Sigmoid colon (tissue), 7 donors: ENCODE results near the gene OR11A1. TPM values are rescaled to one million over a fixed set of nuclear protein-coding genes. Genes with fewer than 3 reads are reported as not detected.

ENCODE experiments used
- DNase-seq: peaks from one replicate; pipeline ENCODE4 v3.0.0-alpha.2; 2019
- H3K27ac ChIP-seq, 4 donors: fragments of 200-600 bp; sonication (generic); one replicate each; pipeline ENCODE4 v1.5.1; 2016 to 2019; ENCODE audit warnings: mild to moderate bottlenecking in 1 of 4
- H3K27me3 ChIP-seq, 3 donors: fragments of 200-600 bp; sonication (generic); one replicate each; pipeline ENCODE4 v1.5.1; 2019; ENCODE audit warnings: mild to moderate bottlenecking in 1 of 3
- H3K36me3 ChIP-seq, 4 donors: fragments of 200-600 bp; sonication (generic); one replicate each; pipeline ENCODE4 v1.5.1; 2016 to 2019
- H3K4me1 ChIP-seq, 4 donors: fragments of 200-600 bp; sonication (generic); one replicate each; pipeline ENCODE4 v1.5.1; 2017 to 2019
- H3K4me3 ChIP-seq, 4 donors: fragments of 200-600 bp; sonication (generic); one replicate each; pipeline ENCODE4 v1.5.1; 2017 to 2019; ENCODE audit warnings: mild to moderate bottlenecking in 2 of 4, moderate library complexity in 1 of 4
- H3K9me3 ChIP-seq, 4 donors: fragments of 200-600 bp in 3 of 4; sonication (generic) in 3 of 4; one replicate each; pipeline versions ENCODE4 v1.5.1 to v1.6.1; 2013 to 2019
- CTCF ChIP-seq, 4 experiments: fragments of 450-650 bp in 3 of 4; fragments of 200-600 bp in 1 of 4; IDR thresholded peaks; one replicate each; pipeline ENCODE4 v1.5.1; 2016 to 2019; ENCODE audit warnings: antibody characterized with exemption in 4 of 4, mild to moderate bottlenecking in 3 of 4, moderate library complexity in 2 of 4
- EP300 ChIP-seq, 4 donors: sonication (generic); formaldehyde crosslinking; IDR thresholded peaks; one replicate each; pipeline ENCODE4 v1.6.1; 2017; ENCODE audit warnings: antibody characterized with exemption in 4 of 4
- POLR2A ChIP-seq, 2 donors: fragments of 450-650 bp; IDR thresholded peaks; one replicate each; pipeline ENCODE4 v1.6.1; 2016; ENCODE audit warnings: antibody characterized with exemption in 2 of 2, mild to moderate bottlenecking in 2 of 2, moderate library complexity in 2 of 2
- POLR2AphosphoS5 ChIP-seq, 4 donors: sonication (generic); formaldehyde crosslinking; IDR thresholded peaks; one replicate each; pipeline ENCODE4 v1.6.1; 2017; ENCODE audit warnings: antibody characterized with exemption in 4 of 4
- intact Hi-C: fragments of 100-400 bp; cut with DNase I; formaldehyde crosslinking; loops from one replicate; pipeline ENCODE4 v1.15.1; 2023
- polyA plus RNA-seq, 3 donors: library from polyadenylated mRNA; stranded (reverse); fragments of 200-250 nt; gene quantifications; one replicate each; pipeline ENCODE4 v1.2.3, GENCODE V29; 2013
- total RNA-seq, 4 donors: library from RNA; depleted of rRNA; stranded (reverse); fragments of >200 nt; gene quantifications; one replicate each; pipeline ENCODE4 v1.1.0, GENCODE V29; 2016
- donor health status: healthy with polysubstance abuse.
- donor health status: Bipolar disorder and iron deficiency.
- donor health status: healthy.

OR11A1 gene
- total and polyA plus RNA-seq, 7 donors = not detected

DNA sequence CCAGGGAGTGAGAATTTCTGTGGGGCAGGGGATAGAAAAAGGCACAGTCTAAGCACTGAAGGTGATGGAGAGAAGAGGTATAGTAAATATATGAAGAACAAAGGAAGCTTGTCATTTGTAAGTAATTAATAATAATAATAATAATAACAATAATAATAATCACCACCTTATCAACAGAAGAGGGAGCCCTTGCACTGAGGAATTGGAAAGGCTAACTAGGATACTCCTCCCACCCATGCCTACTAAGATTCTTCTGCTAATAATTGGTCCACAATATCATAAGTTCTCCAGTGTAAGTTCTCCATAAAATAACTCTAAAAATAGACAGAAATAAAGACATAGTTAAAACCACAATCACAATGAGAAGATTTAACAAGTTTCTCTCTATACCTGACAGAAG, 80.9 kb downstream of the OR11A1 start:
- Histone ChIP-seq H3K9me3 (peaks cover 0 to 2% (median 0%) of the 10 kb centered on the region in 4 donors), H3K27ac (no peak overlapping the region), H3K36me3 (no peaks in the 10 kb centered on the region), H3K4me3 (no peak overlapping the region), H3K4me1 (no peaks in the 10 kb centered on the region), H3K27me3 (no peaks in the 10 kb centered on the region)
- no peak for DNase-seq
- intact Hi-C loops = no loop called here
- TF ChIP-seq POLR2AphosphoS5 (IDR thresholded peaks at IDR 0.05) = no peak
- no peak for TF ChIP-seq EP300 (IDR thresholded peaks at IDR 0.05)
- TF ChIP-seq POLR2A (IDR thresholded peaks at IDR 0.05) = no peak
- TF ChIP-seq CTCF (IDR thresholded peaks at IDR 0.05) = no peak

Other genes with a start within 250 kb of the OR11A1 start
- gene OR14J1, start 155.4 kb downstream of the OR11A1 start, total RNA-seq = not detected
- gene OR14J1, start 155.4 kb downstream of the OR11A1 start, polyA plus RNA-seq = not detected
- gene OR5V1, start 88.2 kb downstream of the OR11A1 start, total RNA-seq = not detected
- not detected for gene OR5V1, start 88.2 kb downstream of the OR11A1 start, polyA plus RNA-seq
- gene OR12D3, start 81.8 kb downstream of the OR11A1 start, total RNA-seq = not detected
- gene OR12D3, start 81.8 kb downstream of the OR11A1 start, polyA plus RNA-seq = not detected
- not detected for gene OR12D2, start 61.4 kb downstream of the OR11A1 start, total RNA-seq
- gene OR12D2, start 61.4 kb downstream of the OR11A1 start, polyA plus RNA-seq = not detected
- gene OR12D1, start 42.1 kb downstream of the OR11A1 start, total RNA-seq = not detected
- not detected for gene OR12D1, start 42.1 kb downstream of the OR11A1 start, polyA plus RNA-seq
- gene OR10C1, start 17.8 kb downstream of the OR11A1 start, total RNA-seq = not detected
- not detected for gene OR10C1, start 17.8 kb downstream of the OR11A1 start, polyA plus RNA-seq
- gene OR2H1, start 84 bp upstream of the OR11A1 start, total RNA-seq = not detected
- gene OR2H1, start 84 bp upstream of the OR11A1 start, polyA plus RNA-seq = not detected
- not detected for gene MAS1L, start 30.9 kb upstream of the OR11A1 start, total RNA-seq
- not detected for gene MAS1L, start 30.9 kb upstream of the OR11A1 start, polyA plus RNA-seq
- gene UBD, start 102.7 kb upstream of the OR11A1 start, total RNA-seq = under 1 TPM in 1 of 4 donors, not detected in 3; 0.71 TPM
- gene UBD, start 102.7 kb upstream of the OR11A1 start, polyA plus RNA-seq = 100 to 1,000 TPM in 1 of 3 donors, 10 to 100 TPM in 1, 1 to 10 TPM in 1; 4.8 to 207 (median 15.3) TPM
- not detected for gene OR2H2, start 128.1 kb upstream of the OR11A1 start, total RNA-seq
- gene OR2H2, start 128.1 kb upstream of the OR11A1 start, polyA plus RNA-seq = not detected
- gene GABBR1, start 176.1 kb upstream of the OR11A1 start, total RNA-seq = 10 to 100 TPM; 26.5 to 73.9 (median 46.0) TPM
- 10 to 100 TPM in 1 of 3 donors, 1 to 10 TPM in 1, under 1 TPM in 1; 0.92 to 20.6 (median 4.2) TPM for gene GABBR1, start 176.1 kb upstream of the OR11A1 start, polyA plus RNA-seq
- not detected for gene MOG, start 200.0 kb upstream of the OR11A1 start, total RNA-seq
- under 1 TPM in 1 of 3 donors, not detected in 2; 0.22 TPM for gene MOG, start 200.0 kb upstream of the OR11A1 start, polyA plus RNA-seq
- not detected for gene ZFP57, start 224.1 kb upstream of the OR11A1 start, total RNA-seq
- under 1 TPM in 1 of 3 donors, not detected in 2; 0.03 TPM for gene ZFP57, start 224.1 kb upstream of the OR11A1 start, polyA plus RNA-seq